DMS53 treated with DMSO at 0.1 percent for 48 hours (cell line): ENCODE results near the gene KHK.
"Not testable (repeated sequence)": the region's sequence is repeated elsewhere in the genome, so short reads cannot be mapped to it uniquely, and the experiment has no call there.

Experiments used
- DNase-seq: peaks from one replicate; lab custom pipeline; 2025; ENCODE audit not compliant: unreplicated experiment; lab: John Stamatoyannopoulos, UW

KHK gene

GRCh38 chr2:27095745-27096651 is 9.4 kb downstream of the KHK start:
- DNase-seq = no peak

- no peak for DNase-seq
Measured at GRCh38 chr2:27096748-27097297, 10.3 kb downstream of the KHK start.

- no peak for DNase-seq
Measured at GRCh38 chr2:27097341-27097740, 10.8 kb downstream of the KHK start.

DNA sequence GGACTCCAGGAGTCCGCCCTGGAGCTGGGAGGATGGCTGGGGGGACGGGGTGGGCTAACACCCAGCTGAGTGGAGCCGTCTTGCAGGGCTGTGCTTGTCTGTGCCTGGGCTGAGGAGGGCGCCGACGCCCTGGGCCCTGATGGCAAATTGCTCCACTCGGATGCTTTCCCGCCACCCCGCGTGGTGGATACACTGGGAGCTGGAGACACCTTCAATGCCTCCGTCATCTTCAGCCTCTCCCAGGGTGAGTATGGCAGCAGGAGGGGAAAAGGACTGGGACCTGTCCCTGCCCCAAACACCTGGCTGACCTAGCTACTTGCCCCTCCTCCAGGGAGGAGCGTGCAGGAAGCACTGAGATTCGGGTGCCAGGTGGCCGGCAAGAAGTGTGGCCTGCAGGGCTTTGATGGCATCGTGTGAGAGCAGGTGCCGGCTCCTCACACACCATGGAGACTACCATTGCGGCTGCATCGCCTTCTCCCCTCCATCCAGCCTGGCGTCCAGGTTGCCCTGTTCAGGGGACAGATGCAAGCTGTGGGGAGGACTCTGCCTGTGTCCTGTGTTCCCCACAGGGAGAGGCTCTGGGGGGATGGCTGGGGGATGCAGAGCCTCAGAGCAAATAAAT is 12.9 kb downstream of the KHK start:
- no peak for DNase-seq

GRCh38 chr2:27100036-27100435 is 13.5 kb downstream of the KHK start:
- DNase-seq = no peak

GRCh38 chr2:27102329-27102728 is 15.8 kb downstream of the KHK start:
- DNase-seq = no peak

DNA sequence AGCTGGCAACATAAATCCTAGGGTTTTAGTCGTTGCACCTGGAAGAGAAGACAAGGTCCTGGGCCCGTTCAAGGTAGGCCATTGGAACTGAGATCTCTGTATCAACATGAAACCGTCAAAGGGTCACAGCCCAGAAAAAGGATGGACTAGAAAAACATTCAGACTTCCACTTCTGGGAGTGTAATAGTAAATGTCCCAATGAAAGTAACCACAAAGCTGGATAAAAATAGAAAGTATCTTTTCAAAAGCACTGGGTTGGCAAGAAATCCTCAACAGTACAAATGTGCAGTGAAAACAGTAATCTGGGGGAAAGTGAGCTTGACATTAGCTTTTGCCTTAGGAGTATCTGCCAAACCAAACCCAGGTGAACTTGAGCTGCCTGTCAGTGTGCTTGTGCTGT is 19.4 kb downstream of the KHK start:
- DNase-seq = no peak

- DNase-seq = no peak
Measured at GRCh38 chr2:27108221-27108620, 21.6 kb downstream of the KHK start.

DNA sequence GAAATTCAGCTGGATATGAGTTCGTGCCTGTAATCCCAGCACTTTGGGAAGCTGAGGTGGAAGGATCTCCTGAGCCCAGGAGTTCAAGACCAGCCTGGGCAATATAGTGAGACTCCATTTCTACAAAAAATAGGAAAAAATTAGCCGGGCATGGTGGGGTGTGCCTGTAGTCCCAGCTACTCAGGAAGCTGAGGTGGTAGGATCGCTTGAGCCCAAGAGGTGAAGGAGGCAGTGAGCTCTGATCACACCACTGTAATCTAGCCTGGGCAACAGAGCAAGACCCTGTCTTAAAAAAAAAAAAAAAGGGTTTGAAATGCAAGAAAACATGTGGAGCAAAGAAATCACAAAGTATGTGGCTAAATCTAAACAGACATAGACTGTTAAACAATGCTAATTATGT is 22.5 kb downstream of the KHK start:
- DNase-seq = no peak

- DNase-seq = not testable (repeated sequence)
Measured at GRCh38 chr2:27110603-27111352, 24.2 kb downstream of the KHK start.

DNA sequence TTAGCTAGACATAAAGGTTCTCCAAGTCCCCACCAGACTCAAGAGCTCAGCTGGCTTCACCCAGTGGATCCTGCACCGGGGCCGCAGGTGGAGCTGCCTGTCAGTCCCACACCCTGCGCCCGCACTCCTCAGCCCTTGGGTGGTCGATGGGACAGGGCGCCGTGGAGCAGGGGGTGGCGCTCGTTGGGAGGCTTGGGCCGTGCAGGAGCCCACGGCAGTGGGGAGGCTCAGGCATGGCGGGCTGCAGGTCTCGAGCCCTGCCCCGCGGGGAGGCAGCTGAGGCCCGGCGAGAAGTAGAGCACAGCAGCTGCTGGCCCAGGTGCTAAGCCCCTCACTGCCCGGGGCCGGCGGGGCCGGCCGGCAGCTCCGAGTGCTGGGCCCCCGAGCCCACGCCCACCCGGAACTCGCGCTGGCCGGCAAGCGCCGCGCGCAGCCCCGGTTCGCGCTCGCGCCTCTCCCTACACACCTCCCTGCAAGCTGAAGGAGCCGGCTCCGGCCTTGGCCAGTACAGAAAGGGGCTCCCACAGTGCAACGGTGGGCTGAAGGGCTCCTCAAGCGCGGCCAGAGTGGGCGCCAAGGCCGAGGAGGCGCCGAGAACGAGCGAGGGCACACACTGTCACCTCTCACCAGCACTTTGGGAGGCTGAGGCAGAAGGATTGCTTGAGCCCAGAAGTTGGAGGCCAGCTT is 25.0 kb downstream of the KHK start:
- not testable (repeated sequence) for DNase-seq

- DNase-seq = no peak
Measured at GRCh38 chr2:27115519-27115918, 28.9 kb downstream of the KHK start.

DNA sequence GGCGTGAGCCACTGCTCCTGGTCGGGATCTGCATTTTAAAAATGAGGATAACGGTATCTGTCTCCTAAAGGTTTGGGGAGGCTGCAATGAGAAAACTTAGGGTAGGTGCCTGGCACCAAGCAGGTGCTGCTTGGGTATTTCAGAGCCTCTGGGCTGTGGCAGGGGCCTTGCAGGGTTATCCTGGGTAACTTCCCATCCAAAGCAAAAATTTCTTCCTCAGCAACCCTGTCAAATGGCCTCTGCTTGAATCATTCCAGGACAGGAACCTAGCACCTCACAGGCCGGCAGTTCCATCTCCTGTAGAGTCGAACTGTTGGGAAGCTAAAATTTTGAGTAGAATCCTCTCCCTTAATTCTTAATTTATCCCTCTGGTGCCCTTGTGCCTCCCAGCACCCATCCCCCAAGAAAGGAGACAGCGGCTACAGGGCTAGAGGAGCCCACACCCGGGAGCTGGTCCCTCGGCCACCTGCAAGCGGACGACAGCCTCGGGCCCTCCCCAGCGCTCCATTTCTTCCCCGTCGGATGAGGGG is 31.5 kb downstream of the KHK start:
- DNase-seq = no peak

DNA sequence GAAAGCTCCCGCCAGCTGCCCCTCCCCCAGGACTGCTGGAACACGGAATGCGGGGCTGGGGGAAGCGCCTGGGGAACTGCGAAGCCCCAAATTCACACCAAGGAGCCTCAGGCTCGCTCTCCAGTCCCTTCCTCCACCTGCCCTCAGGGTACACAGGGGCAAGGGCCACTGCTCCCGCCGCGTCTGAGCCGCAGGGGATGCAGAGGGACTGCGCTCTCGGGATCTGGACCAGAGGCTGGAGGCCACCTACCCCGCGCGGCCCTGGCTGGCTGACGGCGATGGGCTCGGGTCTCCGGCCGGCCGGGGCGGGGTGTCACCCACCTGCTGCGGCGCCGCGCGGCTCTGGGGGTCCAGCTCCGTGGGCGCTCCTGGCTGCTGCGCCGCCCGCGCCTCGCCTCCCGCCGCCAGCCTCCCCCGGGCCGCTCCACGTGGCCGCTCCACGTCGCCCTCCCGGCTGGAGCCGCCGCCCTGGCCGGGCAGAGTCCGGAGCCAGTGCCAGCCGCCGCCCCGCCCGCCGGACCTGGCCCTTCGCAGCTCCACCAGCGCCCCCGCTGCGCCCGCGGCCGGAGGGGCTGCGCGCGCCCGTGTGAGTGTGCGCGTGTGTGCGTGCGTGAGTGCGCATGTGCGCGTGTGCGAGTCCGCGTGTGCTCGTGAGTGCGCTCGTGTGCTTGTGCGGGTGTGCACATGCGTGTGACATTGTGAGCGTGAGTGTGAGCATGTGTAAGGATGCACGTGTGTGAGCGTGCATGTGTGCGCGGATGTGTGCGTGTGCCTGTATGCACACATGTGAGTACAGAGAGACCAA is 32.2 kb downstream of the KHK start, which contains the start of gene CGREF1:
Gene CGREF1, minus strand, starts transcription at position 604 of the 805 bp plus-strand sequence. CDS start 14,762 bp downstream, outside the sequence.
- DNase-seq = no peak

DNA sequence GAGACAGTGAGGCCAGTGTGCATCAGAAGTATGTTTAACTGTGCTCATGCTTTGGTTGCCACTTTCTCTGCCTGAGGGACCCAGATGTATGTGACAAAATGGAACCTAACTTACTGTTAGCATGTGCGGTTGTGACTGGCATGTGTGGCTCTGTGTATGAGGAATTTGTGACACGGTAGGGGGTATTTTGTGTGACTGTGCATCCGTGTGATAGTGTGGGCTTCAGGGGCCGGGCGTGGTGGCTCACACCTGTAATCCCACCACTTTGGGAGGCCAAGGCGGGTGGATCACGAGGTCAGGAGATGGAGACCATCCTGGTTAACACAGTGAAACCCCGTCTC is 32.7 kb downstream of the KHK start:
- DNase-seq = not testable (repeated sequence)

GRCh38 chr2:27121906-27122305 is 35.3 kb downstream of the KHK start:
- no peak for DNase-seq

- no peak for DNase-seq
Measured at GRCh38 chr2:27122791-27123190, 36.2 kb downstream of the KHK start.

DNA sequence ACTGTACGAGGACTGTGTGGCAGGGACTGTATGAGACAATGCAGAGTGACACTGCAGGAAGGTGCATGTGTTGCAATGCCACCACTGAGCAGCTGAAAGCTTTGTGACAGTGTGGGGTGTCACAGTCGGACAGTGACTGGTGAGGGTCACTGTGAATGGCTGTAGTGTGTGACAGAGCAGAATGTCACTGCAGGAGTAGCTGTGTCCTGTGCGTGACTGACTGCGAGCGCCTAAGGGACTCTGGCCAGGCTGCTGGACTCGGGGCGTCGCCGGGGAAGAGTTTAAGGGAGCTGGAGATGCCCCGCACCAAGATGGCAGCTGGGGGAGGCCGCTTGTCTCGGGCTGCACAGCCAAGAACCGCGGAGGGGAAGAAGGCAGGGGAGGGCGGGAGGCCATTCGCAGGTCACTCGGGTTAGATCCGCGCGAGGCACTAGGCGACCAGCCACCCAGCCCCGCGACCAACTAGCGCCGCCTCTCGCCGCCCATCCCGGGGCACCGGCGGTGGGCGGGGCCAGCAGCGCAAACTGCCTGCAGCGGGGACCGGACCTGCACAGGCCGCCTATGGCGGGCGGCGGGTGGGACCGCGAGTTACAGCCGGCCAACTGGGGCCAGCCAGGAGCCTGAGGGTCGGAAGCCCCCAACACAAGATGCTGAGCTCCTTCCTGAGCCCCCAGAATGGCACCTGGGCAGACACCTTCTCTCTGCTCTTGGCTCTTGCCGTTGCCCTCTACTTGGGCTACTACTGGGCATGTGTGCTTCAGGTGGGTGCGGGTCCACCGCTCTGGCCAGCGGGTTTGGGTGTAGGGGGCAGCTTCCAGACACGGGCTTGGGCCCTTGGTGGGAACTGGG is 37.0 kb downstream of the KHK start, which contains the start of gene ABHD1:
Gene ABHD1, plus strand, starts transcription at position 514 of the 849 bp plus-strand sequence. Its CDS starts 134 bp downstream, at position 648.
- DNase-seq = peak; percentile 35

- no peak for DNase-seq
Measured at GRCh38 chr2:27125104-27125503, 38.5 kb downstream of the KHK start.
